H9 (cell line): Measurements from ENCODE around the gene TMEM164. TPM values are rescaled to one million over a fixed set of nuclear protein-coding genes. Genes with fewer than 3 reads are reported as not detected.

Experiments used
- DNase-seq: peaks from one replicate; pipeline ENCODE4 v3.0.0-alpha.2; 2017
- H2AFZ ChIP-seq: one replicate; pipeline ENCODE4 v1.6.1; 2013; ENCODE audit warnings: mild to moderate bottlenecking, low read length, control low read depth, moderate library complexity
- H2AK5ac ChIP-seq: 2 replicates; pipeline ENCODE4 v1.6.1; 2013; ENCODE audit warnings: low read length, control low read depth, mixed read lengths; ENCODE audit not compliant: insufficient read length
- H2BK120ac ChIP-seq: one replicate; pipeline ENCODE4 v1.6.1; 2013; ENCODE audit warnings: low read depth, mild to moderate bottlenecking, low read length, control low read depth, inconsistent platforms; ENCODE audit not compliant: poor library complexity, severe bottlenecking
- H2BK12ac ChIP-seq: 2 replicates; pipeline ENCODE4 v1.6.1; 2013; ENCODE audit warnings: low read length, control low read depth, mixed read lengths, low read depth; ENCODE audit not compliant: insufficient read length
- H2BK15ac ChIP-seq: 2 replicates; pipeline ENCODE4 v1.6.1; 2013; ENCODE audit warnings: low read depth, low read length, control low read depth
- H2BK20ac ChIP-seq: one replicate; pipeline ENCODE4 v1.6.1; 2013; ENCODE audit warnings: low read depth, mild to moderate bottlenecking, low read length, control low read depth, inconsistent platforms; ENCODE audit not compliant: poor library complexity, severe bottlenecking
- H2BK5ac ChIP-seq: 2 replicates; pipeline ENCODE4 v1.6.1; 2013; ENCODE audit warnings: low read length, control low read depth, mixed read lengths; ENCODE audit not compliant: insufficient read length
- H3K14ac ChIP-seq: 2 replicates; pipeline ENCODE4 v1.6.1; 2013; ENCODE audit warnings: low read length, control low read depth; ENCODE audit not compliant: insufficient read depth
- H3K18ac ChIP-seq: 2 replicates; pipeline ENCODE4 v1.6.1; 2013; ENCODE audit warnings: low read depth, mild to moderate bottlenecking, mixed read lengths, low read length, control low read depth; ENCODE audit not compliant: insufficient read length
- H3K23ac ChIP-seq: 2 replicates; pipeline ENCODE4 v1.6.1; 2013; ENCODE audit warnings: low read length, control low read depth, mixed read lengths, low read depth; ENCODE audit not compliant: insufficient read length
- H3K23me2 ChIP-seq: 2 replicates; pipeline ENCODE4 v1.6.1; 2013; ENCODE audit warnings: low read depth, mild to moderate bottlenecking, mixed read lengths, low read length, control low read depth; ENCODE audit not compliant: insufficient read length, poor library complexity, severe bottlenecking
- H3K27ac ChIP-seq: 2 replicates; pipeline ENCODE4 v1.5.1; 2013; ENCODE audit warnings: low read length, control low read depth, mixed read lengths, low read depth; ENCODE audit not compliant: insufficient read length
- H3K27me3 ChIP-seq: 2 replicates; pipeline ENCODE4 v1.6.1; 2013; ENCODE audit warnings: low read length, control low read depth, inconsistent platforms; ENCODE audit not compliant: insufficient read depth
- H3K4ac ChIP-seq: 2 replicates; pipeline ENCODE4 v1.6.1; 2013; ENCODE audit warnings: low read depth, mild to moderate bottlenecking, control low read depth, inconsistent platforms, low read length, moderate library complexity
- H3K4me1 ChIP-seq: 2 replicates; pipeline ENCODE4 v1.6.1; 2013; ENCODE audit warnings: low read length, control low read depth, inconsistent platforms; ENCODE audit not compliant: insufficient read depth
- H3K4me2 ChIP-seq: 2 replicates; pipeline ENCODE4 v1.6.1; 2013; ENCODE audit warnings: low read length, control low read depth, mixed read lengths; ENCODE audit not compliant: insufficient read length, insufficient read depth
- H3K56ac ChIP-seq: 2 replicates; pipeline ENCODE4 v1.6.1; 2013; ENCODE audit warnings: low read depth, mild to moderate bottlenecking, mixed read lengths, low read length, control low read depth; ENCODE audit not compliant: insufficient read length
- H3K79me1 ChIP-seq: 2 replicates; pipeline ENCODE4 v1.6.1; 2013; ENCODE audit warnings: low read depth, mild to moderate bottlenecking, moderate library complexity, low read length, control low read depth, inconsistent platforms; ENCODE audit not compliant: insufficient read depth, poor library complexity, severe bottlenecking
- H3K79me2 ChIP-seq: 2 replicates; pipeline ENCODE4 v1.6.1; 2013; ENCODE audit warnings: low read length, control low read depth, inconsistent platforms; ENCODE audit not compliant: insufficient read depth
- H3K9ac ChIP-seq: 2 replicates; pipeline ENCODE4 v1.6.1; 2013; ENCODE audit warnings: low read length, control low read depth, mixed read lengths; ENCODE audit not compliant: insufficient read length; ENCODE audit errors: extremely low read depth
- H3K9me3 ChIP-seq: one replicate; pipeline ENCODE4 v1.6.1; 2013; ENCODE audit warnings: low read depth, low read length, inconsistent platforms; ENCODE audit not compliant: control insufficient read depth
- H3T11ph ChIP-seq: one replicate; pipeline ENCODE4 v1.6.1; 2013; ENCODE audit warnings: mild to moderate bottlenecking, low read length, control low read depth, inconsistent platforms
- H4K20me1 ChIP-seq: one replicate; pipeline ENCODE4 v1.6.1; 2013; ENCODE audit not compliant: control insufficient read depth, insufficient read length, insufficient read depth
- H4K5ac ChIP-seq: 2 replicates; pipeline ENCODE4 v1.6.1; 2013; ENCODE audit warnings: low read depth, mild to moderate bottlenecking, mixed read lengths, low read length, control low read depth; ENCODE audit not compliant: insufficient read length
- H4K8ac ChIP-seq: replicated peaks from 2 replicates; pipeline ENCODE4 v1.6.1; 2013; ENCODE audit warnings: low read length, control low read depth, mixed read lengths, low read depth; ENCODE audit not compliant: insufficient read length
- H4K91ac ChIP-seq: 2 replicates; pipeline ENCODE4 v1.6.1; 2013; ENCODE audit warnings: low read depth, mild to moderate bottlenecking, moderate library complexity, mixed read lengths, low read length, control low read depth; ENCODE audit not compliant: insufficient read length
- H3K27ac Mint-ChIP-seq, 3 experiments: 2 replicates in 2 of 3; 3 replicates in 1 of 3; pipeline ENCODE4 v1.8.0; 2020 to 2021; ENCODE audit warnings: mixed read lengths in 3 of 3, mild to moderate bottlenecking in 1 of 3, moderate library complexity in 1 of 3
- H3K27me3 Mint-ChIP-seq: 2 replicates; pipeline ENCODE4 v1.8.0; 2021; ENCODE audit warnings: low read depth, mild to moderate bottlenecking, moderate library complexity, mixed read lengths
- H3K36me3 Mint-ChIP-seq, 3 experiments: 2 replicates in 2 of 3; 3 replicates in 1 of 3; pipeline ENCODE4 v1.8.0; 2020 to 2021; ENCODE audit warnings: low read depth in 3 of 3, mixed read lengths in 3 of 3; ENCODE audit not compliant: insufficient read depth in 1 of 3
- H3K4me1 Mint-ChIP-seq, 2 experiments: 2 replicates each; pipeline ENCODE4 v1.8.0; 2020; ENCODE audit warnings: mixed read lengths in 2 of 2
- H3K4me3 Mint-ChIP-seq, 2 experiments: 2 replicates in 1 of 2; 3 replicates in 1 of 2; pipeline ENCODE4 v1.8.0; 2020 to 2021; ENCODE audit warnings: mild to moderate bottlenecking in 2 of 2, mixed read lengths in 2 of 2, moderate library complexity in 1 of 2
- H3K9me3 Mint-ChIP-seq, 2 experiments: 2 replicates in 1 of 2; 3 replicates in 1 of 2; pipeline ENCODE4 v1.8.0; 2020; ENCODE audit warnings: mild to moderate bottlenecking in 2 of 2, mixed read lengths in 2 of 2, moderate library complexity in 1 of 2
- WGBS: extraction: QIAGEN DNeasy Blood & Tissue Kit; methylation state at CpG from one replicate; pipeline ENCODE4 v1.1.7; 2013; ENCODE audit warnings: missing lambda C conversion rate, low lambda C conversion rate, mixed read lengths; ENCODE audit not compliant: insufficient read length; ENCODE audit errors: extremely low coverage; 5-methylcytosine and 5-hydroxymethylcytosine counted together
- total RNA-seq: library from RNA; stranded (reverse); gene quantifications from 2 replicates; pipeline ENCODE4 v1.2.1, GENCODE V29; 2021
- TF ChIP-seq, protein P1 (sequence below): fragments of 200-600 bp; sonication (generic); conservative IDR thresholded peaks from 3 replicates; pipeline ENCODE4 v1.8.0; 2021; ENCODE audit warnings: antibody characterized with exemption, mild to moderate bottlenecking

TMEM164 gene
- total RNA-seq, 1 experiment from 2014 or later: 30.4 TPM

DNA sequence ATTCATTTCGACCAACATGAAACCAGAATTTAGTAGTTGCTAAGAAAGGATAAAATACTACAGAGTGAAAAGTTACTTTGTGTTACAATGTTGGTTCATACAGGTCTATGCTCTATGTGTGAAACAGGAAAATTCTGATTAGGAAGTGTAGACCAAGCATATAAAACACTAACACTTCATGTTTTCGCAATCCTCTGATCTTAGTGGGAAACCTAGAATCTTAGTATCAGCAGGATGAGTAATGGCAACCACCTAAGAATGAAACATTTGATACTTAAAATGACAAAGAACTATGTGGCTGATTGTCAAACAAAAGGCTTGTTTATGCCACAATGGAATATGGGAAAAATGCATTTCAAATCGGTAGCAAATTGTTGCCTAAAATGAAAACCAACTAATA lies 198.9 kb downstream of the TMEM164 start:
- H2BK12ac ChIP-seq: no peak overlapping the region
- no peak for DNase-seq
- H2AK5ac ChIP-seq: no peak overlapping the region
- no peaks in the 10 kb centered on the region for H4K20me1 ChIP-seq
- H3K27me3 Mint-ChIP-seq: no peaks in the 10 kb centered on the region
- no peaks in the 10 kb centered on the region for H3K27me3 ChIP-seq
- H3K56ac ChIP-seq: no peak overlapping the region
- H4K91ac ChIP-seq: no peak overlapping the region
- no peaks in the 10 kb centered on the region; a peak in 1 of 7 replicates for H3K36me3 Mint-ChIP-seq
- no peak overlapping the region for H4K5ac ChIP-seq
- H2BK20ac ChIP-seq: no peak overlapping the region
- no peak overlapping the region for H2BK5ac ChIP-seq
- WGBS: no CpG with 5 or more reads among the region's 3 CpGs
- H3K4me1 ChIP-seq: no peaks in the 10 kb centered on the region; the same call in 1 of the 2 replicates
- H3T11ph ChIP-seq: no peak overlapping the region
- no peak overlapping the region for H3K23ac ChIP-seq
- TF ChIP-seq, protein P1, sequence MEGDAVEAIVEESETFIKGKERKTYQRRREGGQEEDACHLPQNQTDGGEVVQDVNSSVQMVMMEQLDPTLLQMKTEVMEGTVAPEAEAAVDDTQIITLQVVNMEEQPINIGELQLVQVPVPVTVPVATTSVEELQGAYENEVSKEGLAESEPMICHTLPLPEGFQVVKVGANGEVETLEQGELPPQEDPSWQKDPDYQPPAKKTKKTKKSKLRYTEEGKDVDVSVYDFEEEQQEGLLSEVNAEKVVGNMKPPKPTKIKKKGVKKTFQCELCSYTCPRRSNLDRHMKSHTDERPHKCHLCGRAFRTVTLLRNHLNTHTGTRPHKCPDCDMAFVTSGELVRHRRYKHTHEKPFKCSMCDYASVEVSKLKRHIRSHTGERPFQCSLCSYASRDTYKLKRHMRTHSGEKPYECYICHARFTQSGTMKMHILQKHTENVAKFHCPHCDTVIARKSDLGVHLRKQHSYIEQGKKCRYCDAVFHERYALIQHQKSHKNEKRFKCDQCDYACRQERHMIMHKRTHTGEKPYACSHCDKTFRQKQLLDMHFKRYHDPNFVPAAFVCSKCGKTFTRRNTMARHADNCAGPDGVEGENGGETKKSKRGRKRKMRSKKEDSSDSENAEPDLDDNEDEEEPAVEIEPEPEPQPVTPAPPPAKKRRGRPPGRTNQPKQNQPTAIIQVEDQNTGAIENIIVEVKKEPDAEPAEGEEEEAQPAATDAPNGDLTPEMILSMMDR: no peak
- no peaks in the 10 kb centered on the region for H3K79me1 ChIP-seq
- H3K27ac Mint-ChIP-seq: no peak overlapping the region
- no peak overlapping the region for H3K27ac ChIP-seq
- no peaks in the 10 kb centered on the region for H3K79me2 ChIP-seq
- no peaks in the 10 kb centered on the region for H3K9me3 ChIP-seq
- H3K4me1 Mint-ChIP-seq: no peaks in the 10 kb centered on the region
- no peak overlapping the region for H3K9ac ChIP-seq
- H3K9me3 Mint-ChIP-seq: no peaks in the 10 kb centered on the region
- no peak overlapping the region for H2BK15ac ChIP-seq
- no peak overlapping the region for H4K8ac ChIP-seq
- no peak overlapping the region for H3K4me3 Mint-ChIP-seq
- no peak overlapping the region for H3K18ac ChIP-seq
- H2AFZ ChIP-seq: no peak overlapping the region
- H3K23me2 ChIP-seq: no peaks in the 10 kb centered on the region
- no peak overlapping the region for H3K4ac ChIP-seq
- H3K14ac ChIP-seq: no peak overlapping the region
- no peak overlapping the region for H2BK120ac ChIP-seq
- H3K4me2 ChIP-seq: no peak overlapping the region
